ENCODE results near the gene PTPN5. TPM values are rescaled to one million over a fixed set of nuclear protein-coding genes. Genes with fewer than 3 reads are reported as not detected.

PTPN5 gene
- total and polyA plus RNA-seq, 4 donors: not detected

DNA sequence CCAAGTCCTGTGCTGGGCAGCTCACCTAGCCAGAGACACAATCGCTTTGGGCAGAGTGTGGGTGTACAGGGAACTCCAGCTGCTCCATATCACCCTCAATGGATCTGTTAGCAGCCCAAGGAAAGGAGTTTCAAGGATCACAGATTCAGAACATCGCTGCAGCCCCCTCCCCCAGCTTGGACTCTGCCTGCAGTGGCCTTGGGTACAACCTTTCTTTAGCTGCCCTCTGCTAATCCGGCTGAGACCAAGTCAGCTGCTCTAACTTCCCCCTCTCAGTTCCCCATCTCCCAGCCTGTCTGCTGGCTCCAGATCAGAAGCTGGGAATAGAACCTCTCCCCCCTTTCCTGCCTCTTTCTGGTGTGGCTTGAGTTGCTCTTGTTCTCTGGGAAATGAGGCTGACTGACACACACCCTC lies 91.7 kb downstream of the PTPN5 start:
- peak overlapping the region in 1 of 2 donors; percentile 81 for H3K27ac ChIP-seq (ENCODE audit: low read depth in 1 of 2, low read length in 2 of 2)
- DNase-seq (ENCODE audit: low spot score): no peak
- WGBS: 68% methylated on average over 3 of the region's 3 CpGs

DNA sequence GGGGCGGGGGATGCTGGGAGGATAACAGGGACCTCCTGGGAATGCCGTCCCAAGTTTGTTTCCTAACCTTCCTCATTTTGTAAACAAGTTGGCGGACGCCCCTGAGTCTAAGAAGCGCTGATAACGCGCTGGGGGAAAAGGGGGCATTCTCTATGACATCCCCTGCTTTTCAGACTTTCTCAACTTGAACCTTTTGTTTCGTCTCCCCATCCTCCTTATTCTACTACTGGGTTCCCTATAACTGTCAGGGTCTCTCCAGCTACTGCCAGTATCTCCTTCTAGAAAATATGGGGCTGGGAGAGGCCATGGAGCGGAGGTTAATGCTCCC lies 92.4 kb downstream of the PTPN5 start:
- H3K9me3 ChIP-seq (ENCODE audit: control insufficient read depth in 4 of 4, low read length in 3 of 4): no peaks in the 10 kb centered on the region
- 18% methylated on average over 9 of the region's 9 CpGs for WGBS
- DNase-seq (ENCODE audit: low spot score): no peak
- H3K4me3 ChIP-seq (ENCODE audit: low read depth in 1 of 3, low read length in 3 of 3): peak overlapping the region; percentile 59 to 89 (median 77)
- peaks cover 2 to 16% (median 11%) of the 10 kb centered on the region in 4 donors for H3K4me1 ChIP-seq (ENCODE audit: control insufficient read depth in 4 of 4, insufficient read depth in 4 of 4, low read length in 3 of 4)
- peak overlapping the region; percentile 81 to 85 for H3K27ac ChIP-seq (ENCODE audit: low read depth in 1 of 2, low read length in 2 of 2)
- peak overlapping the region; percentile 13 to 80 for H3K9ac ChIP-seq (ENCODE audit: low read depth in 1 of 2, low read length in 2 of 2)
- TF ChIP-seq EGR1 (IDR thresholded peaks at IDR 0.05; ENCODE audit: low read depth in 2 of 2) (peak in 1 of 2 donors; percentile 31), HNF4A (conservative IDR thresholded peaks at IDR 0.05) (no peak)
- H3K36me3 ChIP-seq (ENCODE audit: control insufficient read depth in 4 of 4, insufficient read depth in 3 of 4, low read depth in 1 of 4, low read length in 3 of 4): peaks cover 0 to 4% (median 0%) of the 10 kb centered on the region in 4 donors
- no peaks in the 10 kb centered on the region for H3K27me3 ChIP-seq (ENCODE audit: control insufficient read depth in 4 of 4, insufficient read depth in 4 of 4, low read length in 3 of 4)

More for the DNA sequence above, 91.7 kb downstream of the PTPN5 start:
- Histone ChIP-seq H3K9ac (ENCODE audit: low read depth in 1 of 2, low read length in 2 of 2) (no peak overlapping the region), H3K27me3 (ENCODE audit: control insufficient read depth in 4 of 4, insufficient read depth in 4 of 4, low read length in 3 of 4) (no peaks in the 10 kb centered on the region), H3K36me3 (ENCODE audit: control insufficient read depth in 4 of 4, insufficient read depth in 3 of 4, low read depth in 1 of 4, low read length in 3 of 4) (peaks cover 0 to 4% (median 0%) of the 10 kb centered on the region in 4 donors), H3K4me1 (ENCODE audit: control insufficient read depth in 4 of 4, insufficient read depth in 4 of 4, low read length in 3 of 4) (peaks cover 2 to 16% (median 11%) of the 10 kb centered on the region in 4 donors), H3K9me3 (ENCODE audit: control insufficient read depth in 4 of 4, low read length in 3 of 4) (no peaks in the 10 kb centered on the region), H3K4me3 (ENCODE audit: low read depth in 1 of 3, low read length in 3 of 3) (no peak overlapping the region)
- TF ChIP-seq, protein P1, sequence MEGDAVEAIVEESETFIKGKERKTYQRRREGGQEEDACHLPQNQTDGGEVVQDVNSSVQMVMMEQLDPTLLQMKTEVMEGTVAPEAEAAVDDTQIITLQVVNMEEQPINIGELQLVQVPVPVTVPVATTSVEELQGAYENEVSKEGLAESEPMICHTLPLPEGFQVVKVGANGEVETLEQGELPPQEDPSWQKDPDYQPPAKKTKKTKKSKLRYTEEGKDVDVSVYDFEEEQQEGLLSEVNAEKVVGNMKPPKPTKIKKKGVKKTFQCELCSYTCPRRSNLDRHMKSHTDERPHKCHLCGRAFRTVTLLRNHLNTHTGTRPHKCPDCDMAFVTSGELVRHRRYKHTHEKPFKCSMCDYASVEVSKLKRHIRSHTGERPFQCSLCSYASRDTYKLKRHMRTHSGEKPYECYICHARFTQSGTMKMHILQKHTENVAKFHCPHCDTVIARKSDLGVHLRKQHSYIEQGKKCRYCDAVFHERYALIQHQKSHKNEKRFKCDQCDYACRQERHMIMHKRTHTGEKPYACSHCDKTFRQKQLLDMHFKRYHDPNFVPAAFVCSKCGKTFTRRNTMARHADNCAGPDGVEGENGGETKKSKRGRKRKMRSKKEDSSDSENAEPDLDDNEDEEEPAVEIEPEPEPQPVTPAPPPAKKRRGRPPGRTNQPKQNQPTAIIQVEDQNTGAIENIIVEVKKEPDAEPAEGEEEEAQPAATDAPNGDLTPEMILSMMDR (IDR thresholded peaks at IDR 0.05; ENCODE audit: low read depth, low read length, missing input control): no peak
- TF ChIP-seq NR2F2 (IDR thresholded peaks at IDR 0.05) (no peak), RXRA (IDR thresholded peaks at IDR 0.05) (no peak), FOXA2 (IDR thresholded peaks at IDR 0.05) (no peak), FOXA1 (IDR thresholded peaks at IDR 0.05) (no peak), EGR1 (IDR thresholded peaks at IDR 0.05; ENCODE audit: low read depth in 2 of 2) (no peak), SP1 (IDR thresholded peaks at IDR 0.05) (no peak)
- TF ChIP-seq, protein P2, sequence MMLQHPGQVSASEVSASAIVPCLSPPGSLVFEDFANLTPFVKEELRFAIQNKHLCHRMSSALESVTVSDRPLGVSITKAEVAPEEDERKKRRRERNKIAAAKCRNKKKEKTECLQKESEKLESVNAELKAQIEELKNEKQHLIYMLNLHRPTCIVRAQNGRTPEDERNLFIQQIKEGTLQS (IDR thresholded peaks at IDR 0.05): no peak
- TF ChIP-seq, protein P3, sequence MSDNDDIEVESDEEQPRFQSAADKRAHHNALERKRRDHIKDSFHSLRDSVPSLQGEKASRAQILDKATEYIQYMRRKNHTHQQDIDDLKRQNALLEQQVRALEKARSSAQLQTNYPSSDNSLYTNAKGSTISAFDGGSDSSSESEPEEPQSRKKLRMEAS (IDR thresholded peaks at IDR 0.05): no peak
- TF ChIP-seq, protein P4, sequence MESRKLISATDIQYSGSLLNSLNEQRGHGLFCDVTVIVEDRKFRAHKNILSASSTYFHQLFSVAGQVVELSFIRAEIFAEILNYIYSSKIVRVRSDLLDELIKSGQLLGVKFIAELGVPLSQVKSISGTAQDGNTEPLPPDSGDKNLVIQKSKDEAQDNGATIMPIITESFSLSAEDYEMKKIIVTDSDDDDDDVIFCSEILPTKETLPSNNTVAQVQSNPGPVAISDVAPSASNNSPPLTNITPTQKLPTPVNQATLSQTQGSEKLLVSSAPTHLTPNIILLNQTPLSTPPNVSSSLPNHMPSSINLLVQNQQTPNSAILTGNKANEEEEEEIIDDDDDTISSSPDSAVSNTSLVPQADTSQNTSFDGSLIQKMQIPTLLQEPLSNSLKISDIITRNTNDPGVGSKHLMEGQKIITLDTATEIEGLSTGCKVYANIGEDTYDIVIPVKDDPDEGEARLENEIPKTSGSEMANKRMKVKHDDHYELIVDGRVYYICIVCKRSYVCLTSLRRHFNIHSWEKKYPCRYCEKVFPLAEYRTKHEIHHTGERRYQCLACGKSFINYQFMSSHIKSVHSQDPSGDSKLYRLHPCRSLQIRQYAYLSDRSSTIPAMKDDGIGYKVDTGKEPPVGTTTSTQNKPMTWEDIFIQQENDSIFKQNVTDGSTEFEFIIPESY (IDR thresholded peaks at IDR 0.05): no peak

DNA sequence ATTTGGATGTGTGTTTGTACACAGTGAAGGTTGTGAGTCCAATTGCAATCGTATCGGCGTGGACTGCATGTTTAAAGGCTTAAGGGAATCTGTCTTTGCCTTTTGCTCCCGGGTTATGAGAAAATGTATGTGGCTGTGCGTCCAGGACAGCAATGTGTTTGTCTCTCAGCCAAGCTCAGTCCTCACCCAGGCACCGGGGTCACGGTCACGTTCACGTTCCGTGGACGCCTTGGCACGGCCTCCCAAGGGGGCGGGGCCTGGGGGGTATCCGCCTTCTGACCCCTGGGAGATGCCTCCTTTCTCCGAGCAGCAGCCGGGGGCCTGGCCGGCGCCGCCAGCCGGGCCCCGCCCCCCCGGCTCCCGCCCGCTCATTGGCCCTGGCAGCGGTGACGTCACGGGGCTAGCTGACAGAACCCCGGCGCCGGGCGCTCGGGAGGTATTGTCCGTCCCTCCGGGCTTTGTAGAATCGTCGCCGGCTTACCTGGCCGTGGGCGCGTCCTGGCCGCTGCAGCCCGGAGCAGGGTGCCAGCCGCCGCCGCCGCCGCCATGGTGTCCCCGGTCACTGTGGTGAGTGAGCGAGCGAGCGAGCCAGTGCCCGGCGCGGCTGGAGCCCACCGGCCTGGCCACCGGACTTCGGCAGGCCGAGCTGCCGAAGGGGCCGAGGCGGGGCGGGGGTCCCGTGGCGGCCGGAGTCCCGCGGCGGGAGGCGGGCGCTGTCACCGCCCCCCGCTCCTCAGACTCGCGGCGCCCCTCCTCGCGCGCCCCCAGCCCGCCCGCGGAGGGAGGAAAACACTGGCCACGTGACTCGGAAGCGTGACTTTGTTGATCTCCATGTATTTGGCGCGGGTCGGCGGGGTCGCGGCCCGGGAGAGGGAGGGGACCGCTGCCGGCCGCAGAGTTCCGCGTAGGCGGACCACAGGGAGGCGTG lies 93.0 kb downstream of the PTPN5 start, which contains the start of gene TMEM86A:
TMEM86A (plus strand) TSS at position 439 of the 928 bp plus-strand sequence; CDS start at position 547, 108 bp downstream.
- no peaks in the 10 kb centered on the region for H3K9me3 ChIP-seq (ENCODE audit: control insufficient read depth in 4 of 4, low read length in 3 of 4)
- under 1% methylated on average over 98 of the region's 98 CpGs for WGBS
- peak within 1 kb of the TSS; percentile 13 to 83 for H3K9ac ChIP-seq (ENCODE audit: low read depth in 1 of 2, low read length in 2 of 2)
- peak within 1 kb of the TSS; percentile 59 to 89 (median 77) for H3K4me3 ChIP-seq (ENCODE audit: low read depth in 1 of 3, low read length in 3 of 3)
- peaks cover 2 to 16% (median 11%) of the 10 kb centered on the region in 4 donors for H3K4me1 ChIP-seq (ENCODE audit: control insufficient read depth in 4 of 4, insufficient read depth in 4 of 4, low read length in 3 of 4)
- H3K27ac ChIP-seq (ENCODE audit: low read depth in 1 of 2, low read length in 2 of 2): peak within 1 kb of the TSS; percentile 81 to 85
- DNase-seq (ENCODE audit: low spot score): peak; percentile 92
- H3K27me3 ChIP-seq (ENCODE audit: control insufficient read depth in 4 of 4, insufficient read depth in 4 of 4, low read length in 3 of 4): no peaks in the 10 kb centered on the region
- H3K36me3 ChIP-seq (ENCODE audit: control insufficient read depth in 4 of 4, insufficient read depth in 3 of 4, low read depth in 1 of 4, low read length in 3 of 4): peaks cover 0 to 4% (median 0%) of the 10 kb centered on the region in 4 donors
- TF ChIP-seq, protein P1 (IDR thresholded peaks at IDR 0.05; ENCODE audit: low read depth, low read length, missing input control): no peak
- TF ChIP-seq HNF4G (IDR thresholded peaks at IDR 0.05): no peak
- TF ChIP-seq RAD21 (IDR thresholded peaks at IDR 0.05): no peak
- TF ChIP-seq, protein P4 (IDR thresholded peaks at IDR 0.05): no peak
- no peak for TF ChIP-seq FOXA1 (IDR thresholded peaks at IDR 0.05)
- TF ChIP-seq, protein P3 (IDR thresholded peaks at IDR 0.05): peak; percentile 29
- TF ChIP-seq RXRA (IDR thresholded peaks at IDR 0.05): peak; percentile 82 to 89
- no peak for TF ChIP-seq YY1 (IDR thresholded peaks at IDR 0.05)
- no peak for TF ChIP-seq GABPA (IDR thresholded peaks at IDR 0.05 in 1 of 2, conservative IDR thresholded peaks at IDR 0.05 in 1 of 2)
- TF ChIP-seq SP1 (IDR thresholded peaks at IDR 0.05): peak; percentile 79
- TF ChIP-seq, protein P2 (IDR thresholded peaks at IDR 0.05): no peak
